NCI-H2227 treated with DMSO at 0.1 percent for 48 hours (cell line): ENCODE results near the gene MEIOB.

Experiments used
- DNase-seq: peaks from one replicate; lab custom pipeline; 2025; lab: John Stamatoyannopoulos, UW

MEIOB gene

DNA sequence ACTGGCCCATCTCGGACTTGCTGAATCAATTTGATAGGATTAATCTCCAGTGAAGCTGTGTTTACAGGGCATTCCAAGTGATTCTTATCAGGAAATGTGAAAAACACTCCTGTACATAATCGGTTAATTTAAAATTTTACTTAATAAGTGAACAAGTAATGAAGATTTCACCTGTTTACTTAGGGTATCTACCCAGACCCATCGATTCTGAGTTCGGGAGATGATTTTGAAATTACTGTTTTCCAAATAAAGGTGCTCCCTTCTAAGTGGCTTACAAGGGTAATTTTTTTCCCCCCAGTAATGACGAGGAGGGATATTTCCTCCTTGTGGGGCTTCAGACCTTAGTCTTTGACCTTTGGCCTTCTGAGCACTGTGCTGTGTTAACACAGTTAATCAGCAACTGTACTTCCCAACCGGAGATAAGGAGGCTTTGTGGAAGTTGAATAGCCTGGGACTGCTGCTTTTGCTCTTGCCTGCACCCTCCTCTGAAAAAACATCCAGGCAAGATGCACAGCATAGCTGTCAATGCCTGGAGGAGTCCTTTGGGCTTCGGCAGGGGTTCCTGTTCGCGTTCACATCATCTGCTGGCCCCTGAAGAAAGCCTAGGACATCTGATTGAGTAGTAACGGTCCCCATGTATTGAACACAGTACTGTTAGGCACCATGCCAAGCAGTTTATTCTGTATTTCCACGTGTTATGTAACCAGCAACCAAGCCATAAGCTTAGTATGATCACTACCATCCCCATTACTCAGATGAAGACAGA lies 43.1 kb downstream of the MEIOB start:
- DNase-seq = no peak

DNA sequence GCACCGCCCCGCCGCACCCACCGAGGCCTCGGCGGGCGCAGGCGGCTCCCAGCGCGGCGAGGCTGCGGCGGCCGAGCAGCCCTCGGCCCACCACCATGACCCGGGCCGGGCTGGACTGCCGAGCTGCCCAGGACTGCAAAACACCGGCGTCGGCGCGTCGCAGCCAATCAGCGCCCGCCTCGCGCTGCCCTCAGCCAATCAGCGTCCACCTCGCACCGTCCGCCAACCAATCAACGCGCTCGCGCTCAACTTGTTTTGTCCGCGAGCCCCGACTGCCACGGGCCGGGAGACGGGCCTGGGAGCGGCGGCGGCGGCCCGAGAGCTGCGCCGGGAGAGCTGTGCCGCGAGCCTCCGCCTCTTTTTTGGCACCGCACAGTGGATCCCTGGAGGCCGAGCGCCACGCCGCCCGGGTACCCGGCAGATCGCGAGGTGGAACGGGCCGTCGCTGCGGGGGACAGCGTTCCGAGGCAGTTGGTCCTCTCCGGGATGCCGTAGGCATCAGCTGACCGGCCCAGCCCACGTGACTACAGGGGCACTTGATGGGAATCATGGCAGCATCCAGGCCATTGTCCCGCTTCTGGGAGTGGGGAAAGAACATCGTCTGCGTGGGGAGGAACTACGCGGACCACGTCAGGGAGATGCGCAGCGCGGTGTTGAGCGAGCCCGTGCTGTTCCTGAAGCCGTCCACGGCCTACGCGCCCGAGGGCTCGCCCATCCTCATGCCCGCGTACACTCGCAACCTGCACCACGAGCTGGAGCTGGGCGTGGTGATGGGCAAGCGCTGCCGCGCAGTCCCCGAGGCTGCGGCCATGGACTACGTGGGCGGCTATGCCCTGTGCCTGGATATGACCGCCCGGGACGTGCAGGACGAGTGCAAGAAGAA lies 45.0 kb downstream of the MEIOB start, which contains the start of the genes FAHD1 and HAGH:
TSS of gene FAHD1 (plus strand) at position 516 of the 883 bp plus-strand sequence. CDS start at position 549, 33 bp downstream.
TSS of gene HAGH (minus strand) at position 135 of the 883 bp plus-strand sequence. CDS start at position 97, 38 bp downstream.
- DNase-seq = peak; percentile 94

DNA sequence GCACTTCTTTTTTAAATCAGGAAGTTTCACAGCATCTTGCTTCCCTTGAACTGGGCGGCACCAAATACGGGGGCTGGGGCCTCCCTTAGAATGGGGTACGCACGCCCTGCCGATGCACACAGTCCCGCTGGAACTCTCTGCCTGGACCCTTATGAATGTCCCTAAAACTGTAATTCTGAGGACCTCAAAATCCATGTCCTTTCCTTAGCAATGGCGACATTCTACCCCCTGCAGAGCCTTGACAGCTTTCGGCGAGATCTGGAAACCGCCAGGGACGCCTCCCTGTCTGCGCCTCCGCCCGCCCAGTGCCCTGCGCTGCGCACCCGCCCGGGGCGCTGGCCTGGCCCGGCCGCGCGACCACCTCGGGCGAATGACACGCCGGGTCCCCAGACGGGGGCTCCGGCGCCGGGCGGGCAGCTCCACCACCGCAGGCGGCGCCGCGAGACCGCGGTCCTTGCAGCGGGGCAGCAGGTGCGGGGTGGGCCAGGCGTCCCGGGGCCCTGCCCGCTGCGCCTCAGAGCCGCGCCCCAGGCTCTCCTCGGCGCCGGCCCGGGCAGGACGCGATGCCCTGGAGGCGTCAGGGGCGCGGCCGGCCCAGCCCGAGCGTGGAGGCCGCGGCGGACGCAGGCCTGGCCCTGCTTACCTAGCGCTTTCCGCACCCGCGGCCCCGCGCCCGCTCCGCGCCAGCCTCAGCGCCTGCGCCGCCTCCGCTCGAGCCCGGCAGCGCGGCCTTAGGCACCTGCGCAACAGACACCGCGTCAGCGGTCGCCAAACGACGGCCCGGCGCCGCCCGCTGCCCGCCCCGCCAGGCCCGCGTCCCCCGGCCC lies 45.9 kb downstream of the MEIOB start:
- peak; percentile 52 for DNase-seq

DNA sequence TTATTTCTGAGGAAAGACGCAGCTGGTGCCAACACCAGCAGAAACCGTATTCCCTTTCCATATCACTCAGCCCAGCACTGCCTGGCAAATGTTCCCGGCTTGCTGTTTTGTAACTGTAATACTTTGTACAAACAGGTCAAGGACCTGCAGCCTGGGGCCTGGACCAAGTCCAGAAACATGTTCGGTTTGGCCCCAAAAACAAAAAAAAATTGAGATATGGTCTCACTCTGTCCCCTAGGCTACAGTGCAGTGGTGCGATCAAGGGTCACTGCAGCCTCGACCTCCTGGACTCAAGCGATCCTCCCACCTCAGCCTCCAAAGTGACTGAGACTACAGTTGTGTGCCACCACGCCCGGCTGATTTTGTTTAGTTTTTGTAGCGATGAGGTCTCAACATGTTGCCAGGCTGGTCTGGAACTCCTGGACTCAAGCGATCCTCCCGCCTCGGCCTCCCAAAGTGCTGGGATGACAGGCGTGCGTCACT lies 46.5 kb downstream of the MEIOB start:
- DNase-seq = no peak

DNA sequence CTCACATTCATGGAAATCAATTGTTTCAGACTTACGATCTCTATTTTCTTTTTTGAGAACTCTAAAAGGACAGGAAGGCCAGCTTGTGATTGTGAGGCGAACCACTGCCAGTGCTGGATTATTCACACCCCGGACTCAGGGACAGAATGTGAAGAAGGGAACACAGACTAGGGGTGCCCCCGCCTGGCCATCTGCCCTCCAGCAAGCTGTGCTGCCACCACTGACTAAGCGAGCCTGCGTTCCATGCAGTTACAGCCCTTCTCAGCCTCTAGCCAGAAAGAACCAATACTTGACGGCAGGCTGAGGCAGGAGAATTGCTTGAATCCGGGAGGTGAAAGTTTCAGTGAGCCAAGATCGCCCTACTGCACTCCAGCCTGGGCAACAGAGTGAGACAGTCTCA lies 48.1 kb downstream of the MEIOB start:
- no peak for DNase-seq

DNA sequence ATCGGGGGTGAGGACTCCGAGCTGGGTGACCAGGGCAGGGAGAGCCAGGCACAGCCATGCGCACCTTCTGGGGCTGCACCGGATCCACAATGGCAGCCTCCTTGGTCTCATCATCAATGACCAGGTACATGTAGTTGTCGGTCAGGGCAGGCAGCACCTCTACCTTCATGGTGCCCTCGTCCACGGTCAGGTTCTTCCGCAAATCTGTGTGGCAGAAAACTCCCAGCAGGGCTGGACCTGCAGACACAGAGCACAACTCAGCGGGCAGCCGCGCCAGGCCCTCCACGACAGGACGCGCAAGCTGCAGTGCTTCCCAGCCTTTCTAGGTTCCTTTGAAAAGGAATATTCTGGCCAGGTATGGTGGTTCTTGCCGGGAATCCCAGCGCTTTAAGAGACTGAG lies 49.2 kb downstream of the MEIOB start:
- DNase-seq = no peak

DNA sequence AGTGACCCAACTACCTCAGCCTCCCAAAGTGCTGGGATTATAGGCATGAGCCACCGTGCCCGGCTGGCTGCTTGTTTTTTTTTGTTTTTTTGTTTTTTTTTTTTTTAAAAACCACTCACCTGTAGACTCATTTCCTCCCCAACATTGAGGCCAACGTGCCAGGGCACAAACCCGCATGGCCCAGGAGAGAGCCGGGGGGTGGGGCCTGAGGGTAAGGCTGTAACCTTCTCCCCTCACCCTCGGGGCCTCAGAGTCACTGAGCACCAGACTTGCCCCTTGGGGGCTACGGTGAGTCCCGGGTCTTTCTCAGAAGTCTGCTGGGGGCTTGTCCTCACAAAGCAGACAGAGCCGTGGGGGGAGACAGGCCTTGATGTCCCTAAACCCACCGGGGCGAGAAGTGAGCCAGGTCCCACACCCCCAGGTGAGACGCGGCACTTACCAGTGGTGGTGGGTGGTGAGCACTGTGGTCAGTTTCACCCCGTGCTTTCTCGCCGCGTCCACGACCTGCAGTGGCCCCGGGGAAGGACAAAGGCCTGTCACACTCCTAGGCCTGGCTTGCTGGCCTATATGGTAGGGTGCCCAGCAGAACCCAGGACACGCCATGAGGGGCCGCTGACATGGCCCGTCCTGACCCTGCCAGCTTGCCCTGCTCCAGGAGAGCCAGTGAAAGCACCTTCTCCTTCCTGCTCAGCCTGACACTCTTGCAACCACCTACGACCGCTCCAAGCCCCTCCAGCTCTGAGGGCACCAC lies 49.9 kb downstream of the MEIOB start:
- no peak for DNase-seq

DNA sequence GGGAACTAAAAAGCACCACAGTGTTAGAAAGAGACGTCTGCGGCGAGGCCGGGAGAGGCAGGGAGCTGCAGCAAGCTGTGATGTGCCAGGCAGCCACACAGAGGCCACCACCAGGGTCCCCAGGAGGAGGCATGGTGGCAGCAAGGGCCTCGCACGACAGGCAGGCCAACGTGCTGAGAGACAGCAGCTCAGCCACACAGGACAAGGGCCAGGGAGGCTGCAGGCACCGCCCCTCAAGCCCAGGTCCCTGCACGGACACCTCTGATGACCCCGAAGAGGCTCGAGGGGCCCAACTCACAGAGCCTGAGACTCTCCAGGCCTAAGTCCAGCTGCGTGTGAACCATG lies 51.0 kb downstream of the MEIOB start:
- DNase-seq = no peak

DNA sequence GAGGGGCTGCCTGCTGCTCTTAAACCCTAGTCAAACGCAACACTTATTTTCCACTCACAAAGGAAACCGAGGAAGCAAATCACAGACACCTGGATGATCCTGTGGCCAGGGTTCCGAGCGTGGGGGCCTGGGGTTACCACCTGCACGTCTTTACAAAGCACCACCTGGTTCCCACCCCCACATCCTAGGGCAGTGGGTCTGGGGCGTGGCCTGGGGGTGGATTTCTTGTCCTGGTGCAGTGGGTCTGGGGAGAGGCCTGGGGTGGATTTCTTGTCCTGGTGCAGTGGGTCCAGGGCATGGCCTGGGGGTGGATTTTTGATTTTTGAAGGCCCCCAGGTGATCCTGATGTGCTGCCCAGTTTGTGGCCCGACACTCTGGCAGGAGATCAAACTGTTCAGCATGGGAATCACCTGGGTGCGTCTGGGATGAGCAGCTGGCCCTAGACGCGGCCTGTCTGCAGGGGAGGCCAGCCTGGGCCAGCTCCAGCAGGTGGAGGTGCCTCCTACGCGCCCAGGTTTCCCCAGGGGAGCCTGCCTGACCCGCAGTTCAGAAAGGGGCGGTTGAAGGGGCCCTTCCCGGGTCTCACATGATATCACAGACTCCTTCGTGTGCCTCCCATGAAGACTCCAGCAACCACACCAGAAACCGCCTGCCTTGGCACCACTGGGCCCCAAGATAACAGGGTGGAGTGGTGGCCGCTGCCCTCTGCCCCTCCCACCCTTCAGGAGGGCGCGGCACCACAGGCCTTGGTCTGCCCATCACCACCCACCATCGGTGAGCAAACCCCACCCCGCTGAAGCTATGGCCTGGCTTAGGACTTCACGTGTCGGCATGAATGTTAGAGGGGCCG lies 51.6 kb downstream of the MEIOB start:
- no peak for DNase-seq

DNA sequence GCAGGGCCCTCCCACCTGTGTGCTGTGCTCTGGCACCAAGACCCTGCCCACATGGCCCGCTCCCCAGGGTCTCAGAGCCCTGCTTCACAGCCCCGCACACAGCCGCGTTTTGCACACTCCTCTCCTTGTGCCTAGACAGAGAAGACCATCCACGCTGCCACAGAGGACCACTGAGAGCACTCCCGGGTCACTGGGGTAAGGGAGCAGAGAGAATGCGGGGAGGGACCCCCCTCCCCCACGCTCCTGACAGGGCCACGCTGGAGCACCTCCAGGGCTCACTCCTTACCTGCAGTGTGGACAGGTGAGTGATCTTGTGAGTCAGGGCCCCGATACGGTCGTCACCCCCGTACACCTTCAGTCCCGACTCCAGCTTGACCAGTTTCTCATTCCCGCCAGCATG lies 52.4 kb downstream of the MEIOB start:
- no peak for DNase-seq

DNA sequence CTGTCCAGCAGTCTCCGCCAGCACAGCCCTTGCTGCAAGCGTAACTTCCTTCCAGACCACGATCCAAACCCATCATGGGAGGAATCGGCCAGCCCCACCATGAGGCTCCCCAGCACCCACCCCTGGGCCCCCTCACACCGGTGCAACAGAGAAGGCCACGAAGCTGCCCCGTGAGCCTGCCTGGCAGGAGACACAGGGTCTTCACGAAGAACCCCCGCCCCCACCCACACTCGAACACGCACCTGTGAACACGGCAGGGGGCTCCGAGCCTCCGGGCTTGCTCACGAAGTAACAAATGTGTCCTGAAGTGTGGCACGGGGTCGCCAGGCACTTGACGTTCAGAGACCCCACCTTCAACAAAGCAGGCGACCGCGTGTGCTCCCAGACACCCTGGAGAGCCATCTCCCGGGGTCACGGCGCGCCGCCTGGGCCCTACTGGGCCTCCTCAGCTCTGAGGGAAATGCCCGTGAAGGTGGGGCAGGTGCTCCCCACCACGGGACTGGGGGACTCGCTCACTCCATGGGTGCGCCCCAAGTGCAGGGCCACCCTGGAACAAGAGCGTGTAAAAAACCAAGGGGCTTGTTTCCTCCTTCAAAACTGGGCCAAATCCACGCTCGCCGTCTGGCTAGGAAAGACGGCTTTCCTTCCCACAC lies 53.0 kb downstream of the MEIOB start:
- no peak for DNase-seq

DNA sequence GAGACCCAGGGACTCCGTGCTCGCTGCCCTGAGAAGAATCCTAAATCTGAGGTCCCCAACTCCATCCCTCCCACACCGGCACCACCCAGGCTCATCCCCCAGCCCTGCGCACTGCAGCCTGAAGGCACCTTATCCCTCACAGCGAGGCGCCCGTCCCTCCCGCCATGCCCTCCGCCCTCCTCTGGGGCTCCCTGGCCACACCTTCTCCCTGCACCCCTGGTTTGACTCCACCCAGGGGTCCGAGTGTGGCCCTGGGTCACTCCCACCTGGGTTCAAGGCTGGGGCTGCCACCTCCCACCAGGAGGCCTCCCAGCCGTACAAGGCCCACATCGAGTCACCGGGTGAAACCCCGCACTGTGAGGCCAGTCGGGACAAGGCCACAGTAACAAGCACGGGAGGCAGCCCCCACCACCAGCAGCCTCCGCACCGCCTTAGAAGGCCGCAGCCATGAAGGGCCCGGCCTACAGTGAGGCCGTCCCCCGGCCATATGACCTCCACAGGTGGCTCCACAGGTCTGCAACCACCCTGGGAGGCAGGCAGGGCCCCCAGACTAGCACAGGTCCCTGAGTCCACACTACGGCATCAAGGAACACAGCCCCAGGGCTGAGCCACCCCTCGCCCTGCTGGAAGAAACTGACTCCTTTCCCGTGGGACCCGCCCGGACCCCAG lies 53.6 kb downstream of the MEIOB start:
- DNase-seq = no peak

DNA sequence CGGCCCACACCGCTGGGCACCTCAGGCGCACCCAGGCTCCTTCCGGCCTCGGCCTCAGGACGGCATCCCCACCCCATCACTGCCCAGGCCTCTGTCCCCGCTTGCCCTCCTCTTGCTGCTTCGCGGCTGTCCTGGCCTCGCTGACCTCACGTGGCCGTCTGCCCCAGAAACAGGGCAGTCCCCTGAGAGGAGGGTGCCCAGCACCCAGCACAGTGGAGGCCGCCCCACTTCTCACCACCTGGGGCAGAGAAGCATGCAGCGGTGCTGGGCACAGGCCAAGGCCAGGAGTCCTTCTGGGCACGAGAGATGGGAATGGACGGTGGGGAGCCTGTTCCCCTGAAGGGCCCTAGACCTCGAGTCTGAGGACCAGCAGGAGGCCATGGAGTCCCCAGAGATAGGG lies 54.2 kb downstream of the MEIOB start:
- DNase-seq = no peak

DNA sequence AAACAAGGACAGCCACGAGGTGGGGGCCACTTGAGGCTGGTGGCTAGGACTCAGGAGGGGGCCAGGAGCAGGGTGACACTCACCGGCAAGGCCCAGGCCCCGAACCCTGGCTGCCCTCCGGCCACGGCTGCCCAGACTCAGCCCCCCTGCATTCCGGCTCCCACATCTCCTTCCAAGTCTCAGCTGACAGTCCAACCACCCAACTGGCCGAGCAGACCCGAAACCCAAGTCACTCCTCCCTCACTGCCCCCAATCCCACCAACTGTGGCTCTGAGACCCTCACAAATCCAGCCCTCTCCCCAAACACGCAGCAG lies 54.7 kb downstream of the MEIOB start:
- DNase-seq = no peak

DNA sequence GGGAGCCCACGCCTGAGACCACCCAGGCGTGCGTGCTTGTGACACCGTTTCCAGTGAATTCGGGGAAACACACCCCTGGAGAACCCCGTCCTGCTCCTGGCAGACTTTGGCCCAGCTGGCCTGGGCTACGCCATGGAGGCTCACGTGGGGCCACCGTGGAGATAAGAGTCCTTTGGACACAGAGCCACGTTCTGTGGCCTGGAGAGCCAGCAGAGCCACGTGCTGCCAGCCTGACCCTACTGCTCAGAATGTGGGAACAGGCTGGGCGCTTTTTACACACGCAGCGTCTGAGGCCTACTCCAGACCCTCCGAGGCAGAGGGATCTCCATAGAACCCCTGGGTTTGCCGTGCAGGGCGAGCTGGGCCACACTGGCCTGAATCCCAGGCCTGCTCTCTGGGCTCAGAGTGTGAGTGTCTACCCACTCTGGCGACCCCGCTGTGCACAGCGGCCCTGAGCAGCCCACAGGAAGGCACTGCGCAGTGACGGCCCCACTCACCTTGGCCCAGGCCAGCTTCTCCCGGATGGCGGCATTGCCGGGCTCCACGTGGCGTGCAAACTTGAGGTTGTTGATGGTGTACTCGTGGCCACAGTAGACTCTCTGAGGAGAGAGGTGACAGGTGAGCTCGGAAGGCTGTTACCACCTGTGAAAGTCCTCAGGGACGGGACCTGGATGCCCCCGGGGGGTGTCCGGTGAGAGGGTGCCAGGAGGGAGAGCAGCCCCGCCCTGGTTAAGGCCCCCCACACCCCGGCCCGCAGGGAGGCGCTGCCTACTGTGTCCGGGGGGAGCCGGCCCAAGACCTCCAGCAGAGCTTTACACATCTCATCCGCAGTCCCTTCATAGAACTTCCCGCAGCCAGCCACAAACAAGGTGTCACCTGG lies 55.3 kb downstream of the MEIOB start:
- no peak for DNase-seq

DNA sequence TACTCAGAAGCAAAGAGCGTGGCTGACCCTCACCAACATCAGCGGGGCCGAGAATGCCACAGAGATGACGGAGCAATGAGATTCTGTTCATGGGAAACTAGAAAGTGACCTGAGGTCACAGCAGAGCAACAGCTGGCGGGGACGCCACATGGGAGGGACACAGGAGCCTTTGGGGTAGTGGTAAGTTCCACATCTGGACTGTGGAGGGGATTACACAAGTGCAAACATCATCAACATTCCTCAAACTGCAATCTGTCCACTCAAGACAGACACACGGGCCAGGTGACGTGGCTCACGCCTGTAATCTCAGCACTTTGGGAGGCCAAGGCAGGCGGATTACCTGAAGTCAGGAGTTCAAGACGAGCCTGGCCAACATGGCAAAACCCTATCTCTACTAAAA lies 56.5 kb downstream of the MEIOB start:
- no peak for DNase-seq

DNA sequence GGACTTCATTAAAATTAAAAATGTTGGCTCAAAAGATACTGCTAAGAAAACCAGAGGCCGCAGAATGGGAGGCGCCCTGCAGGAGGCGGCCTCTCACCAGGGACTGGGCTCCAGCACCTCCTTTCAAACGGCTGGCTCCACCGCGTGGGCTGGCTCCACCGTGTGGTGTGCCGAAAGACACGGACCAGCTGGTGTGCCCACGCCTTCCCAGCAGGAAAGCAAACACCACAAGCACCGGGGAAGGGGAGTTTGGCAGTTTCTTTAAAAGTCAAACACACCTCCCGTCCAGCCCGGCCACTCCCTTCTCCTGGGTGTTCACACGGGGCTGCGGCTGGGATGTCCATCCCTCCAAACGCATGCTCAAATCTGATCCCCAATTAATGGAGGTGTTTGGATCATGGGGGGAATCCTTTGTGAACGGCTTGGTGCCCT lies 59.2 kb downstream of the MEIOB start:
- peak; percentile 63 for DNase-seq

DNA sequence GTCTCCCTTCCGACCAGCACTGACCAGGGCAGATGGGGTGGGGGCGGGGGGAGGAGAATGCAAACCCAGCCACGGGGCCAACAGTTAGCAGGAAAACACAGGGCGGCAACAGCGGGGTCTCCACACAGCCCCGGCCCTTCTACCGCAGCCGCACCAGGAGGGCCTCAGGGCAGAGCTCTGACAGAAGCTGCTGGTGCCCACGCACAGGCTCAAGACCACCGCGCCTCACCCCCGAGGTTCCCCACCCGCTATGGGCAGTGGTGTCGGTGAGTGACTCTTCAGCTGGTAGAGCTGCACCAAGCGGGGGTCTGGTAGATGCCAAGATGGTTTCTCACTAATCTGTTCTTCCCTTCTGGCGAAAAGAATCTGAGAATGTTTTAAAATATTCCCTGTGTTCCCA lies 61.4 kb downstream of the MEIOB start:
- DNase-seq = no peak

DNA sequence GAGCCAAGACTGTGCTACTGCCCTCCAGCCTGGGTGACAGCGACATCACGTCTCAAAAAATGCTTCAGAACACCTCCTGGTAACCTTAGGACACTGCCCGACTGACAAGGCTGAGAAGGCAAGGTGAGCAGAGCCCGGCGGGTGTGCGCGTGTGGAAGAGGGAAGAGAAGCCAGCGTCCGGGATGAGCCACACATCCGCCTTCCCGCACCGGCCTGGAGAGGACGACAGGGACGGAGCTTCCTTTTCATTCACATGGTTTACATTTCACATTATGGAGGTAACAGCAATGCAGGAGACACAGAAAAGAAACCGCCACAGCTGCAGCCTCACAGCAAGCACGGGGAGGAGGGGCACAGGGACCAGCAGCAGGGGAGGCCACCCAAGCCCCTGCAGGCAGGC lies 61.9 kb downstream of the MEIOB start:
- no peak for DNase-seq
